SH-SY5Y (cell line): ENCODE measurements around the gene TGM3.

Source experiments
- GATA2 ChIP-seq: IDR thresholded peaks from 2 replicates; pipeline ENCODE4 v1.6.1; 2011; ENCODE audit warnings: mild to moderate bottlenecking, low read depth, low read length
- GATA3 ChIP-seq: IDR thresholded peaks from 2 replicates; pipeline ENCODE4 v1.6.1; 2011; ENCODE audit warnings: low read depth, mild to moderate bottlenecking, low read length, moderate library complexity

The TGM3 gene

GRCh38 chr20:2385496-2385895 lies 89.7 kb downstream of the TGM3 start:
- TF ChIP-seq GATA3, result no peak
- TF ChIP-seq GATA2, result no peak

GRCh38 chr20:2386516-2387179 lies 90.8 kb downstream of the TGM3 start:
- no peak for TF ChIP-seq GATA2
- no peak for TF ChIP-seq GATA3

- TF ChIP-seq GATA2 (no peak), GATA3 (no peak)
Observed at GRCh38 chr20:2387180-2387577, 91.4 kb downstream of the TGM3 start.

GRCh38 chr20:2387580-2387979 lies 91.8 kb downstream of the TGM3 start:
- TF ChIP-seq GATA3 (no peak), GATA2 (no peak)
